Peyer's patch (tissue), 4 donors: Measurements from ENCODE around the gene PTPRK. TPM values are rescaled to one million over a fixed set of nuclear protein-coding genes. Genes with fewer than 3 reads are reported as not detected.

Experiments
- DNase-seq, 3 donors: peaks; one replicate each; pipeline ENCODE4 v3.0.0-alpha.2; 2017 to 2019
- H3K27ac ChIP-seq, 4 donors: fragments of 200-600 bp; sonication (generic); one replicate each; pipeline ENCODE4 v1.5.1; 2016 to 2019
- H3K27me3 ChIP-seq, 2 donors: fragments of 200-600 bp; sonication (generic); one replicate each; pipeline ENCODE4 v1.5.1; 2019
- H3K36me3 ChIP-seq, 3 donors: fragments of 200-600 bp; sonication (generic); one replicate each; pipeline ENCODE4 v1.5.1; 2016 to 2019
- H3K4me1 ChIP-seq, 4 donors: fragments of 200-600 bp; sonication (generic); one replicate each; pipeline ENCODE4 v1.5.1; 2016 to 2019
- H3K4me3 ChIP-seq, 4 donors: fragments of 200-600 bp; sonication (generic); 1 replicate in 3 of 4; 2 replicates in 1 of 4; pipeline ENCODE4 v1.5.1; 2016 to 2019; ENCODE audit warnings: mild to moderate bottlenecking in 1 of 4
- H3K9me3 ChIP-seq, 4 donors: fragments of 200-600 bp; sonication (generic); one replicate each; pipeline ENCODE4 v1.5.1; 2016 to 2019; ENCODE audit warnings: mild to moderate bottlenecking in 1 of 4
- CTCF ChIP-seq, 6 experiments: fragments of 450-650 bp in 4 of 6; fragments of 200-600 bp in 2 of 6; sonication (generic) in 1 of 6; IDR thresholded peaks; one replicate each; pipeline ENCODE4 v1.5.1; 2017 to 2019; ENCODE audit warnings: antibody characterized with exemption in 6 of 6, mild to moderate bottlenecking in 3 of 6, moderate library complexity in 1 of 6
- POLR2A ChIP-seq, 2 donors: fragments of 450-650 bp; IDR thresholded peaks; one replicate each; pipeline ENCODE4 v1.5.1; 2017; ENCODE audit warnings: antibody characterized with exemption in 2 of 2, mild to moderate bottlenecking in 2 of 2, moderate library complexity in 2 of 2
- total RNA-seq, 4 donors: library from RNA; depleted of rRNA; stranded (reverse); fragments of >200 nt; gene quantifications; one replicate each; pipeline ENCODE4 v1.1.0, GENCODE V29; 2016

PTPRK gene
- total RNA-seq, 4 donors from 2014 or later = 109 to 192 (median 153) TPM

- TF ChIP-seq CTCF (IDR thresholded peaks at IDR 0.05) (peak in 4 of 6 experiments; percentile 11 to 66 (median 60)), POLR2A (IDR thresholded peaks at IDR 0.05) (no peak)
- H3K27ac ChIP-seq = peak overlapping the region in 2 of 4 donors; percentile 4 to 8
- no peaks in the 10 kb centered on the region for H3K36me3 ChIP-seq
- H3K27me3 ChIP-seq = no peaks in the 10 kb centered on the region
- no peaks in the 10 kb centered on the region for H3K9me3 ChIP-seq
- H3K4me3 ChIP-seq = peak overlapping the region in 1 of 4 donors; percentile 10
- H3K4me1 ChIP-seq = peaks cover 0 to 27% (median under 1%) of the 10 kb centered on the region in 4 donors
- DNase-seq = no peak
These were observed 3.9 kb downstream of the PTPRK start for GRCh38 chr6:128516514-128516898.

GRCh38 chr6:128515550-128516513 lies 4.6 kb downstream of the PTPRK start:
- Histone ChIP-seq H3K4me3 (peak overlapping the region in 1 of 4 donors; percentile 10), H3K27ac (peak overlapping the region in 2 of 4 donors; percentile 4 to 8), H3K27me3 (no peaks in the 10 kb centered on the region), H3K36me3 (no peaks in the 10 kb centered on the region), H3K9me3 (no peaks in the 10 kb centered on the region), H3K4me1 (peaks cover 0 to 34% (median 2%) of the 10 kb centered on the region in 4 donors)
- DNase-seq = no peak
- TF ChIP-seq POLR2A (IDR thresholded peaks at IDR 0.05) = no peak
- no peak for TF ChIP-seq CTCF (IDR thresholded peaks at IDR 0.05)

GRCh38 chr6:128513878-128514277 lies 6.5 kb downstream of the PTPRK start:
- no peak for DNase-seq
- no peaks in the 10 kb centered on the region for H3K27me3 ChIP-seq
- H3K9me3 ChIP-seq = no peaks in the 10 kb centered on the region
- H3K4me3 ChIP-seq = no peak overlapping the region
- H3K36me3 ChIP-seq = no peaks in the 10 kb centered on the region
- H3K27ac ChIP-seq = no peak overlapping the region
- TF ChIP-seq POLR2A (IDR thresholded peaks at IDR 0.05) (no peak), CTCF (IDR thresholded peaks at IDR 0.05) (no peak)
- peaks cover 0 to 46% (median 2%) of the 10 kb centered on the region in 4 donors for H3K4me1 ChIP-seq

GRCh38 chr6:128512296-128512695 lies 8.1 kb downstream of the PTPRK start:
- H3K36me3 ChIP-seq = no peaks in the 10 kb centered on the region
- H3K27ac ChIP-seq = no peak overlapping the region
- H3K9me3 ChIP-seq = no peaks in the 10 kb centered on the region
- H3K4me1 ChIP-seq = peaks cover 0 to 60% (median 2%) of the 10 kb centered on the region in 4 donors
- no peaks in the 10 kb centered on the region for H3K27me3 ChIP-seq
- H3K4me3 ChIP-seq = no peak overlapping the region
- DNase-seq = no peak
- no peak for TF ChIP-seq CTCF (IDR thresholded peaks at IDR 0.05)
- TF ChIP-seq POLR2A (IDR thresholded peaks at IDR 0.05) = no peak

GRCh38 chr6:128511506-128511905 lies 8.9 kb downstream of the PTPRK start:
- DNase-seq = no peak
- H3K27ac ChIP-seq = peak overlapping the region in 2 of 4 donors; percentile 16 to 63
- H3K36me3 ChIP-seq = no peaks in the 10 kb centered on the region
- H3K27me3 ChIP-seq = no peaks in the 10 kb centered on the region
- peaks cover 0 to 62% (median 2%) of the 10 kb centered on the region in 4 donors for H3K4me1 ChIP-seq
- no peak for TF ChIP-seq CTCF (IDR thresholded peaks at IDR 0.05)
- no peak for TF ChIP-seq POLR2A (IDR thresholded peaks at IDR 0.05)
- no peak overlapping the region for H3K4me3 ChIP-seq
- H3K9me3 ChIP-seq = no peaks in the 10 kb centered on the region
